H1 (cell line): ENCODE results near the gene DNMT1.

ENCODE experiments used
- CHD2 ChIP-seq: IDR thresholded peaks from 2 replicates; pipeline ENCODE4 v1.6.1; 2012; ENCODE audit warnings: low read length, improper control_type of control experiment
- EP300 ChIP-seq, 2 experiments: IDR thresholded peaks; 1 replicate in 1 of 2; 2 replicates in 1 of 2; pipeline ENCODE4 v1.6.1; 2011 to 2012; ENCODE audit warnings: low read depth in 2 of 2, low read length in 2 of 2, mild to moderate bottlenecking in 2 of 2, borderline replicate concordance in 1 of 2, inconsistent platforms in 1 of 2, moderate library complexity in 1 of 2

DNA sequence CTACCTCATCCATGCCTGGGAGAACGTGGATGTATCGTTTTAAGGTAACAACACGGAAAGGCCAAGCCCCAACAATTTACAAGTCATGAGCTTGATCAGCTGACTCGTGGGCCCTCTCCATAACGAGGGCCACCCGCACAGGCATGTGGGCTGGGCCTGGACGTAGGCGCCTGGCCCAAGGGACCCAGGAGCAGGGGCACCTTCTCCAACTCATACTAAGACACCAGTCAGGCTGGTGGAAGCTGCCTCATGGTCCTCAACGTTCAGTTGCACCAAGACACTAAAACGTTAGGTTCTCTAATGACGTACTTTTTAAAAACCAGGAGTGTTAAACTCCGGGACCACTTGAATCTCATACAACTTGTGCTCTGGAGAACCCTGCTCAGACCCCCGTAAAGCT, 53.3 kb downstream of the DNMT1 start:
- TF ChIP-seq CHD2 (no peak), EP300 (IDR thresholded peaks at IDR 0.05; ENCODE audit: borderline replicate concordance in 1 of 2, low read depth in 2 of 2, low read length in 2 of 2) (no peak)
